ENCODE data around the gene ADAMTSL4. TPM values are rescaled to one million over a fixed set of nuclear protein-coding genes. Genes with fewer than 3 reads are reported as not detected.

ADAMTSL4 gene
- total RNA-seq, 1 experiment from 2014 or later, result 4.3 TPM

DNA sequence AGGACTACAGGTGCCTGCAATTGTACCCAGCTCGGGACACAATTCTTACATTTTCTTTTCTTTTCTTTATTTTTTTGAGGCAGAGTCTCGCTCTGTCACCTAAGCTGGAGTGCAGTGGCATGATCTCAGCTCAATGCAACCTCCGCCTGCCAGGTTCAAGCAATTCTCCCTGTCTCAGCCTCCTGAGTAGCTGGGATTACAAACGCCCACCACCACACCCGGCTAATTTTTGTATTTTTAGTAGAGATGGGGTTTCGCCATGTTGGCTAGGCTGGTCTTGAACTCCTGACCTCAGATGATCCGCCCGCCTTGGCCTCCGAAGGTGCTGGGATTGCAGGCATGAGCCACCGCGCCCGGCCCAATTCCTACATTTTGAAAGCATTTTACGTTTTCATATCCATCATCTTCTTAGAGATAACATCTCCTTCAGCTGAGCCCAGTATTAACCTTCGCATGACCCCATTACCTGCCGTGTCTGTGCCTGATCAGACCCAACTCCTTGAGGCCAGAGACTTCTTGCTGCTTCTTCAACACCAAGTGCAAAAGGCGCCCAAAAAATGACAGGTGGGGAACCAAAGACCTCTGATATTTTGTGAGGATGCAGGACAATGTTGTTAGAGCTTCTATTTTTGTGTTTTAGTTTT lies 2.8 kb upstream of the ADAMTSL4 start:
- BruUV-seq (replicated peaks), result TSS peak; percentile 40
- no peaks in the 10 kb centered on the region for H3K9me2 ChIP-seq (ENCODE audit: insufficient read depth)
- no peak overlapping the region for H3K27ac ChIP-seq (ENCODE audit: low read depth, low read length)
- no peak overlapping the region for H3K9ac ChIP-seq (ENCODE audit: low read length)
- ATAC-seq, result no peak
- H3K4me3 ChIP-seq (replicated peaks in 1 of 2; ENCODE audit: low read depth in 1 of 2, low read length in 2 of 2), result no peak overlapping the region
- POLR2A ChIA-PET, result no interaction called here
- no peak overlapping the region for H2AFZ ChIP-seq (ENCODE audit: low read depth, low read length, poor library complexity, severe bottlenecking)
- H3K4me2 ChIP-seq (ENCODE audit: low read length), result peak overlapping the region; percentile 17; the same call in 1 of the 2 replicates
- intact Hi-C loops (cut with micrococcal nuclease), result no loop called here
- CTCF ChIA-PET, result interaction anchor here (4.8 kb wide), 1 partner anchor 14 kb away, joined by 35 read pairs; no protein-coding TSS in a partner anchor
- H3K36me3 ChIP-seq (ENCODE audit: control insufficient read depth in 1 of 2, insufficient read depth in 2 of 2, low read length in 2 of 2), result no peaks in the 10 kb centered on the region
- no peaks in the 10 kb centered on the region for H4K20me1 ChIP-seq (ENCODE audit: insufficient read depth)
- RAD21 ChIA-PET (ENCODE audit: low non-redundant PET in 1 of 2, low total read pairs in 2 of 2, uncharacterized antibody in 2 of 2, unreplicated experiment in 2 of 2), result no interaction called here
- no peaks in the 10 kb centered on the region for H3K27me3 ChIP-seq (ENCODE audit: insufficient read depth, low read length)
- no peak for DNase-seq (ENCODE audit: low read depth, low spot score)
- H3K79me2 ChIP-seq (ENCODE audit: insufficient read depth, low read length), result no peaks in the 10 kb centered on the region
- peaks cover 6 to 18% of the 10 kb centered on the region in 2 experiments; a peak in 3 of 4 replicates for H3K4me1 ChIP-seq (ENCODE audit: control insufficient read depth in 1 of 2, insufficient read depth in 2 of 2, low read length in 2 of 2)
- TF ChIP-seq RAD21 (IDR thresholded peaks at IDR 0.05; ENCODE audit: low read depth), result no peak
- no peak for TF ChIP-seq SIN3A (IDR thresholded peaks at IDR 0.05; ENCODE audit: low read depth)
- no peak for TF ChIP-seq YY1 (IDR thresholded peaks at IDR 0.05; ENCODE audit: extremely low read depth, insufficient replicate concordance, low read depth, low read length)
- TF ChIP-seq JUND (IDR thresholded peaks at IDR 0.05), result no peak
- TF ChIP-seq, protein P1, sequence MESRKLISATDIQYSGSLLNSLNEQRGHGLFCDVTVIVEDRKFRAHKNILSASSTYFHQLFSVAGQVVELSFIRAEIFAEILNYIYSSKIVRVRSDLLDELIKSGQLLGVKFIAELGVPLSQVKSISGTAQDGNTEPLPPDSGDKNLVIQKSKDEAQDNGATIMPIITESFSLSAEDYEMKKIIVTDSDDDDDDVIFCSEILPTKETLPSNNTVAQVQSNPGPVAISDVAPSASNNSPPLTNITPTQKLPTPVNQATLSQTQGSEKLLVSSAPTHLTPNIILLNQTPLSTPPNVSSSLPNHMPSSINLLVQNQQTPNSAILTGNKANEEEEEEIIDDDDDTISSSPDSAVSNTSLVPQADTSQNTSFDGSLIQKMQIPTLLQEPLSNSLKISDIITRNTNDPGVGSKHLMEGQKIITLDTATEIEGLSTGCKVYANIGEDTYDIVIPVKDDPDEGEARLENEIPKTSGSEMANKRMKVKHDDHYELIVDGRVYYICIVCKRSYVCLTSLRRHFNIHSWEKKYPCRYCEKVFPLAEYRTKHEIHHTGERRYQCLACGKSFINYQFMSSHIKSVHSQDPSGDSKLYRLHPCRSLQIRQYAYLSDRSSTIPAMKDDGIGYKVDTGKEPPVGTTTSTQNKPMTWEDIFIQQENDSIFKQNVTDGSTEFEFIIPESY (IDR thresholded peaks at IDR 0.05; ENCODE audit: extremely low read depth, insufficient replicate concordance, low read length), result no peak
- no peak for TF ChIP-seq SP1 (IDR thresholded peaks at IDR 0.05; ENCODE audit: low read depth)
- no peak for TF ChIP-seq CEBPB (IDR thresholded peaks at IDR 0.05; ENCODE audit: low read depth)
- TF ChIP-seq POLR2A (IDR thresholded peaks at IDR 0.05; ENCODE audit: borderline replicate concordance, extremely low read depth, insufficient read depth, insufficient read length), result no peak
- TF ChIP-seq, protein P2, sequence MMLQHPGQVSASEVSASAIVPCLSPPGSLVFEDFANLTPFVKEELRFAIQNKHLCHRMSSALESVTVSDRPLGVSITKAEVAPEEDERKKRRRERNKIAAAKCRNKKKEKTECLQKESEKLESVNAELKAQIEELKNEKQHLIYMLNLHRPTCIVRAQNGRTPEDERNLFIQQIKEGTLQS (IDR thresholded peaks at IDR 0.05), result no peak
- H3K9me3 ChIP-seq (ENCODE audit: control insufficient read depth in 1 of 2, insufficient read depth in 1 of 2, low read depth in 1 of 2, low read length in 2 of 2), result no peaks in the 10 kb centered on the region
